HEK293 (cell line): ENCODE data around the gene OR2T8.

Experiments used
- CTCF ChIA-PET: fragments of 350-600 bp; formaldehyde crosslinking; extraction: SDS; loops from one replicate; lab custom pipeline; 2021; ENCODE audit warnings: antibody characterized with exemption; lab: Yijun Ruan, JAX
- POLR2A ChIA-PET: fragments of 300-600 bp; formaldehyde crosslinking; extraction: SDS; loops from one replicate; lab custom pipeline; 2020; ENCODE audit warnings: antibody characterized with exemption, inconsistent platforms; lab: Yijun Ruan, JAX
- H3K27ac ChIP-seq: fragments of 200-500 bp; sonication (Bioruptor generic); 2 replicates; pipeline ENCODE4 v1.5.1; 2014; ENCODE audit warnings: low read depth, low read length, control low read depth, inconsistent platforms; ENCODE audit errors: extremely low read depth
- H3K36me3 ChIP-seq, 2 experiments: fragments of 200-500 bp in 1 of 2; sonication (Bioruptor generic) in 1 of 2; 1 replicate in 1 of 2; 2 replicates in 1 of 2; pipeline ENCODE4 v1.5.1; 2014 to 2017; ENCODE audit warnings: inconsistent platforms in 2 of 2, low read length in 2 of 2; ENCODE audit not compliant: control insufficient read depth in 2 of 2, insufficient read depth in 1 of 2
- H3K4me1 ChIP-seq: fragments of 200-500 bp; sonication (Bioruptor generic); 2 replicates; pipeline ENCODE4 v1.5.1; 2014; ENCODE audit warnings: mild to moderate bottlenecking, low read length, inconsistent platforms; ENCODE audit not compliant: control insufficient read depth, insufficient read depth
- H3K4me3 ChIP-seq: 2 replicates; pipeline ENCODE4 v1.5.1; 2011; ENCODE audit warnings: low read depth, mild to moderate bottlenecking, control low read depth, low read length, moderate library complexity
- H3K9me3 ChIP-seq: fragments of 200-500 bp; sonication (Bioruptor generic); 2 replicates; pipeline ENCODE4 v1.5.1; 2014; ENCODE audit warnings: low read depth, low read length, inconsistent platforms; ENCODE audit not compliant: control insufficient read depth, insufficient read depth
- GFI1B ChIP-seq: fragments of 450-650 bp; formaldehyde crosslinking; IDR thresholded peaks from 2 replicates; pipeline ENCODE4 v1.5.1; 2016; ENCODE audit warnings: missing biosample characterization, missing genetic modification characterization
- GLI2 ChIP-seq: fragments of 450-650 bp; formaldehyde crosslinking; IDR thresholded peaks from 2 replicates; pipeline ENCODE4; 2017; ENCODE audit warnings: missing biosample characterization, missing genetic modification characterization, low read depth, borderline replicate concordance
- HOXC10 ChIP-seq: sonication (generic); formaldehyde crosslinking; IDR thresholded peaks from 2 replicates; pipeline ENCODE4 v1.8.1; 2023; ENCODE audit warnings: mild to moderate bottlenecking, missing genetic modification reagents
- PBX3 ChIP-seq: sonication (generic); formaldehyde crosslinking; IDR thresholded peaks from 2 replicates; pipeline ENCODE4 v1.8.1; 2022; ENCODE audit warnings: mild to moderate bottlenecking, moderate library complexity, missing genetic modification reagents
- RBAK ChIP-seq: fragments of 450-650 bp; formaldehyde crosslinking; IDR thresholded peaks from 2 replicates; pipeline ENCODE4 v1.5.1; 2016; ENCODE audit warnings: missing biosample characterization, missing genetic modification characterization
- REPIN1 ChIP-seq: fragments of 450-650 bp; formaldehyde crosslinking; IDR thresholded peaks from 2 replicates; pipeline ENCODE4 v1.5.1; 2017; ENCODE audit warnings: missing biosample characterization, missing genetic modification characterization, low read depth
- SP2 ChIP-seq: fragments of 450-650 bp; formaldehyde crosslinking; IDR thresholded peaks from 2 replicates; pipeline ENCODE4 v1.5.1; 2016; ENCODE audit warnings: missing biosample characterization, missing genetic modification characterization
- YY2 ChIP-seq: fragments of 450-650 bp; formaldehyde crosslinking; IDR thresholded peaks from 2 replicates; pipeline ENCODE4 v1.5.1; 2016; ENCODE audit warnings: missing biosample characterization, missing genetic modification characterization
- ZBTB48 ChIP-seq: fragments of 450-650 bp; formaldehyde crosslinking; IDR thresholded peaks from 2 replicates; pipeline ENCODE4 v1.5.1; 2016; ENCODE audit warnings: missing biosample characterization, missing genetic modification characterization
- ZFP37 ChIP-seq: fragments of 450-650 bp; formaldehyde crosslinking; IDR thresholded peaks from 2 replicates; pipeline ENCODE4 v1.5.1; 2016; ENCODE audit warnings: missing biosample characterization, missing genetic modification characterization
- ZNF157 ChIP-seq: fragments of 450-650 bp; formaldehyde crosslinking; IDR thresholded peaks from 2 replicates; pipeline ENCODE4 v1.5.1; 2016; ENCODE audit warnings: missing biosample characterization, missing genetic modification characterization
- ZNF174 ChIP-seq: fragments of 450-650 bp; formaldehyde crosslinking; IDR thresholded peaks from 2 replicates; pipeline ENCODE4 v1.5.0; 2017; ENCODE audit warnings: missing biosample characterization, mild to moderate bottlenecking, missing genetic modification characterization
- ZNF221 ChIP-seq: fragments of 450-650 bp; formaldehyde crosslinking; IDR thresholded peaks from 2 replicates; pipeline ENCODE4 v1.5.1; 2017; ENCODE audit warnings: missing biosample characterization, missing genetic modification characterization, borderline replicate concordance
- ZNF280C ChIP-seq: fragments of 450-650 bp; formaldehyde crosslinking; IDR thresholded peaks from 2 replicates; pipeline ENCODE4 v1.5.1; 2016; ENCODE audit warnings: missing biosample characterization, missing genetic modification characterization
- ZNF362 ChIP-seq: fragments of 450-650 bp; formaldehyde crosslinking; IDR thresholded peaks from 2 replicates; pipeline ENCODE4 v1.5.1; 2016; ENCODE audit warnings: missing biosample characterization, missing genetic modification characterization
- ZNF488 ChIP-seq: fragments of 450-650 bp; formaldehyde crosslinking; IDR thresholded peaks from 2 replicates; pipeline ENCODE4 v1.5.1; 2016; ENCODE audit warnings: missing biosample characterization, missing genetic modification characterization
- ZNF548 ChIP-seq: fragments of 450-650 bp; formaldehyde crosslinking; IDR thresholded peaks from 2 replicates; pipeline ENCODE4 v1.5.1; 2016; ENCODE audit warnings: missing biosample characterization, missing genetic modification characterization
- ZNF624 ChIP-seq: fragments of 450-650 bp; formaldehyde crosslinking; IDR thresholded peaks from 2 replicates; pipeline ENCODE4 v1.5.1; 2017; ENCODE audit warnings: missing biosample characterization, missing genetic modification characterization
- ZNF660 ChIP-seq: fragments of 450-650 bp; IDR thresholded peaks from 2 replicates; pipeline ENCODE4 v1.5.1; 2018; ENCODE audit warnings: missing biosample characterization, mild to moderate bottlenecking, missing genetic modification characterization
- ZNF677 ChIP-seq: fragments of 450-650 bp; IDR thresholded peaks from 2 replicates; pipeline ENCODE4 v1.5.0; 2018; ENCODE audit warnings: missing biosample characterization, mild to moderate bottlenecking, missing genetic modification characterization, moderate library complexity
- ZNF747 ChIP-seq: fragments of 450-650 bp; formaldehyde crosslinking; IDR thresholded peaks from 2 replicates; pipeline ENCODE4 v1.5.1; 2016; ENCODE audit warnings: missing biosample characterization, missing genetic modification characterization
- ZNF776 ChIP-seq: fragments of 450-650 bp; formaldehyde crosslinking; IDR thresholded peaks from 2 replicates; pipeline ENCODE4 v1.5.0; 2017; ENCODE audit warnings: missing biosample characterization, missing genetic modification characterization, borderline replicate concordance
- ZNF843 ChIP-seq: fragments of 450-650 bp; formaldehyde crosslinking; IDR thresholded peaks from 2 replicates; pipeline ENCODE4 v1.5.1; 2016; ENCODE audit warnings: missing biosample characterization, missing genetic modification characterization

The OR2T8 gene

GRCh38 chr1:247919952-247920351 lies at the start of gene OR2T8:
OR2T8 (plus strand) TSS chr1:247920252; CDS start chr1:247921018, 766 bp downstream.
- ChIA-PET CTCF (no interaction called here), POLR2A (no interaction called here)
- no peaks in the 10 kb centered on the region for H3K36me3 ChIP-seq
- no peak within 1 kb of the TSS for H3K27ac ChIP-seq
- TF ChIP-seq ZNF677 (tag by site-specific recombination) (no peak), ZNF776 (no peak), ZNF157 (tag by site-specific recombination) (no peak), ZNF280C (tag by site-specific recombination) (no peak), ZNF221 (tag by site-specific recombination) (no peak), RBAK (no peak), ZNF488 (tag by site-specific recombination) (no peak), ZFP37 (tag by site-specific recombination) (no peak)
- TF ChIP-seq, all 188 proteins: peak for 0
- Histone ChIP-seq H3K9me3 (no peaks in the 10 kb centered on the region), H3K4me3 (no peak within 1 kb of the TSS), H3K4me1 (no peaks in the 10 kb centered on the region)

- Histone ChIP-seq H3K4me1 (no peaks in the 10 kb centered on the region), H3K9me3 (no peaks in the 10 kb centered on the region), H3K27ac (no peak overlapping the region), H3K36me3 (no peaks in the 10 kb centered on the region), H3K4me3 (no peak overlapping the region)
- POLR2A ChIA-PET: no interaction called here
- CTCF ChIA-PET: no interaction called here
- TF ChIP-seq PBX3 (CRISPR knock-in tag): no peak
- no peak for TF ChIP-seq SP2 (tag by site-specific recombination)
- no peak for TF ChIP-seq ZNF843 (tag by site-specific recombination)
- no peak for TF ChIP-seq ZNF660 (tag by site-specific recombination)
- no peak for TF ChIP-seq ZNF624 (tag by site-specific recombination)
- TF ChIP-seq GFI1B (tag by site-specific recombination): no peak
Measured at GRCh38 chr1:247883346-247883745, 36.7 kb upstream of the OR2T8 start.

GRCh38 chr1:247884797-247885413 lies 35.1 kb upstream of the OR2T8 start:
- Histone ChIP-seq H3K27ac (no peak overlapping the region), H3K9me3 (no peaks in the 10 kb centered on the region), H3K4me3 (no peak overlapping the region), H3K4me1 (no peaks in the 10 kb centered on the region), H3K36me3 (no peaks in the 10 kb centered on the region)
- CTCF ChIA-PET: interaction anchor here (0.6 kb wide), 1 partner anchor 237 kb away, joined by 4 read pairs; no protein-coding TSS in a partner anchor
- POLR2A ChIA-PET: no interaction called here
- TF ChIP-seq GLI2 (tag by site-specific recombination) (no peak), REPIN1 (tag by site-specific recombination) (no peak), ZNF174 (no peak), ZNF548 (no peak), ZBTB48 (no peak), ZNF362 (tag by site-specific recombination) (no peak), HOXC10 (no peak), YY2 (tag by site-specific recombination) (no peak), ZNF280C (tag by site-specific recombination) (no peak), ZNF747 (no peak)
